Astrocyte (in vitro differentiated cells and primary cell): Measurements from ENCODE around the gene TCEAL8. TPM values are rescaled to one million over a fixed set of nuclear protein-coding genes. Genes with fewer than 3 reads are reported as not detected.
"Not testable (repeated sequence)": the region's sequence is repeated elsewhere in the genome, so short reads cannot be mapped to it uniquely, and the experiment has no call there.

Experiments
- DNase-seq: peaks from one replicate; pipeline ENCODE4 v3.0.0-alpha.2; 2010; ENCODE audit warnings: low read depth
- FAIRE-seq: peaks from 2 replicates; lab custom pipeline; 2011; peaks lifted over from hg19 to GRCh38; lab: Jason Lieb, UNC
- H2AFZ ChIP-seq: 2 replicates; pipeline ENCODE4 v1.6.0; 2012; ENCODE audit warnings: low read depth, low read length, inconsistent platforms
- H3K27ac ChIP-seq: 2 replicates; pipeline ENCODE4 v1.5.1; 2011; ENCODE audit warnings: low read depth, low read length, inconsistent platforms
- H3K27me3 ChIP-seq: 2 replicates; pipeline ENCODE4 v1.6.0; 2011; ENCODE audit warnings: low read length, inconsistent platforms; ENCODE audit not compliant: insufficient read depth
- H3K36me3 ChIP-seq: 2 replicates; pipeline ENCODE4 v1.5.1; 2011; ENCODE audit warnings: low read length, inconsistent platforms; ENCODE audit not compliant: insufficient read depth
- H3K4me1 ChIP-seq: 2 replicates; pipeline ENCODE4 v1.5.1; 2011; ENCODE audit warnings: low read length, inconsistent platforms; ENCODE audit not compliant: insufficient read depth
- H3K4me2 ChIP-seq: 2 replicates; pipeline ENCODE4 v1.6.0; 2012; ENCODE audit warnings: low read length, inconsistent platforms
- H3K4me3 ChIP-seq: 2 replicates; pipeline ENCODE4 v1.5.1; 2011; ENCODE audit warnings: low read depth, mild to moderate bottlenecking, low read length, inconsistent platforms; ENCODE audit not compliant: insufficient read depth
- H3K79me2 ChIP-seq: 2 replicates; pipeline ENCODE4 v1.6.0; 2012; ENCODE audit warnings: mild to moderate bottlenecking, low read length, inconsistent platforms; ENCODE audit not compliant: insufficient read depth
- H3K9ac ChIP-seq: 2 replicates; pipeline ENCODE4 v1.6.0; 2012; ENCODE audit warnings: mild to moderate bottlenecking, low read length, inconsistent platforms
- H3K9me3 ChIP-seq: 2 replicates; pipeline ENCODE4 v1.5.1; 2012; ENCODE audit warnings: low read depth, mild to moderate bottlenecking, low read length, inconsistent platforms; ENCODE audit not compliant: insufficient read depth
- H4K20me1 ChIP-seq: 2 replicates; pipeline ENCODE4 v1.6.0; 2012; ENCODE audit warnings: low read length, inconsistent platforms; ENCODE audit not compliant: insufficient read depth
- H3K27ac Mint-ChIP-seq: one replicate; pipeline ENCODE4 v1.8.0; 2021; ENCODE audit warnings: mild to moderate bottlenecking, mixed read lengths; ENCODE audit not compliant: unreplicated experiment
- H3K27me3 Mint-ChIP-seq: one replicate; pipeline ENCODE4 v1.8.0; 2021; ENCODE audit warnings: low read depth, mixed read lengths; ENCODE audit not compliant: unreplicated experiment
- H3K36me3 Mint-ChIP-seq: one replicate; pipeline ENCODE4 v1.8.0; 2021; ENCODE audit warnings: low read depth, mixed read lengths; ENCODE audit not compliant: unreplicated experiment
- H3K4me1 Mint-ChIP-seq: one replicate; pipeline ENCODE4 v1.8.0; 2021; ENCODE audit warnings: low read depth, mixed read lengths; ENCODE audit not compliant: unreplicated experiment
- H3K4me3 Mint-ChIP-seq: one replicate; pipeline ENCODE4 v1.8.0; 2021; ENCODE audit warnings: mild to moderate bottlenecking, moderate library complexity, mixed read lengths; ENCODE audit not compliant: unreplicated experiment
- H3K9me3 Mint-ChIP-seq: one replicate; pipeline ENCODE4 v1.8.0; 2021; ENCODE audit warnings: mild to moderate bottlenecking, mixed read lengths; ENCODE audit not compliant: unreplicated experiment
- CTCF ChIP-seq: IDR thresholded peaks from 2 replicates; pipeline ENCODE4 v1.5.1; 2011; ENCODE audit warnings: low read depth, mild to moderate bottlenecking, inconsistent platforms, low read length, moderate library complexity; ENCODE audit not compliant: insufficient read depth
- EZH2 ChIP-seq: IDR thresholded peaks from 2 replicates; pipeline ENCODE4 v1.6.1; 2012; ENCODE audit warnings: mild to moderate bottlenecking, low read length, inconsistent platforms; ENCODE audit not compliant: insufficient read depth
- total RNA-seq: library from RNA; stranded (reverse); gene quantifications from 2 replicates; pipeline ENCODE4 v1.2.1, GENCODE V29; 2021

Gene TCEAL8
- total RNA-seq, 1 donor from 2014 or later, result 62.2 TPM

GRCh38 chrX:103233263-103233662 is 21.7 kb downstream of the TCEAL8 start:
- Mint-ChIP-seq H3K27ac (no peak overlapping the region), H3K4me3 (no peak overlapping the region), H3K27me3 (no peaks in the 10 kb centered on the region), H3K9me3 (no peaks in the 10 kb centered on the region), H3K4me1 (no peaks in the 10 kb centered on the region), H3K36me3 (no peaks in the 10 kb centered on the region)
- Histone ChIP-seq H3K4me3 (no peak overlapping the region), H4K20me1 (no peaks in the 10 kb centered on the region), H3K79me2 (no peaks in the 10 kb centered on the region), H3K9ac (no peak overlapping the region), H2AFZ (no peak overlapping the region), H3K4me2 (no peak overlapping the region), H3K27me3 (no peaks in the 10 kb centered on the region), H3K27ac (no peak overlapping the region), H3K36me3 (no peaks in the 10 kb centered on the region), H3K9me3 (no peaks in the 10 kb centered on the region), H3K4me1 (no peaks in the 10 kb centered on the region)
- TF ChIP-seq EZH2, result no peak
- TF ChIP-seq CTCF, result no peak
- DNase-seq (no peak), FAIRE-seq (no peak)

- not testable (repeated sequence) for H3K4me3 Mint-ChIP-seq, H3K4me2 ChIP-seq, H3K9me3 ChIP-seq, DNase-seq, H3K27ac ChIP-seq, H3K9ac ChIP-seq, H3K36me3 ChIP-seq, H3K36me3 Mint-ChIP-seq, H3K27me3 ChIP-seq, H4K20me1 ChIP-seq, H3K27me3 Mint-ChIP-seq, H3K9me3 Mint-ChIP-seq, H3K79me2 ChIP-seq, H2AFZ ChIP-seq, H3K4me1 ChIP-seq, H3K4me1 Mint-ChIP-seq, H3K27ac Mint-ChIP-seq, H3K4me3 ChIP-seq
- FAIRE-seq, result peak; percentile 96
Observed at GRCh38 chrX:103225918-103226317, 29.0 kb downstream of the TCEAL8 start.

- Histone ChIP-seq H3K9ac (no peak overlapping the region), H3K4me3 (no peak overlapping the region), H3K9me3 (no peaks in the 10 kb centered on the region), H3K36me3 (no peaks in the 10 kb centered on the region), H3K27me3 (no peaks in the 10 kb centered on the region), H4K20me1 (no peaks in the 10 kb centered on the region), H3K27ac (no peak overlapping the region), H3K4me2 (no peak overlapping the region), H3K79me2 (peaks cover 7% of the 10 kb centered on the region), H3K4me1 (no peaks in the 10 kb centered on the region), H2AFZ (no peak overlapping the region)
- TF ChIP-seq CTCF (no peak), EZH2 (no peak)
- FAIRE-seq (no peak), DNase-seq (no peak)
- Mint-ChIP-seq H3K4me1 (peaks cover 3% of the 10 kb centered on the region), H3K27me3 (peaks cover 7% of the 10 kb centered on the region), H3K4me3 (no peak overlapping the region), H3K27ac (no peak overlapping the region), H3K36me3 (peaks cover 3% of the 10 kb centered on the region), H3K9me3 (peaks cover 2% of the 10 kb centered on the region)
Observed at GRCh38 chrX:103220511-103221323, 34.2 kb downstream of the TCEAL8 start.
